NCI-H146 (cell line): ENCODE data around the gene TOP3A.

Experiments
- DNase-seq: peaks from one replicate; lab custom pipeline; 2025; lab: John Stamatoyannopoulos, UW

The TOP3A gene

GRCh38 chr17:18253947-18254821 lies 60.6 kb downstream of the TOP3A start:
- no peak for DNase-seq

- DNase-seq, result no peak
Measured at GRCh38 chr17:18253187-18253884, 61.5 kb downstream of the TOP3A start.

GRCh38 chr17:18252160-18252559 lies 62.6 kb downstream of the TOP3A start:
- no peak for DNase-seq

- no peak for DNase-seq
Measured at GRCh38 chr17:18251204-18251603, 63.6 kb downstream of the TOP3A start.

GRCh38 chr17:18250708-18251107 lies 64.1 kb downstream of the TOP3A start:
- no peak for DNase-seq

- peak; percentile 57 for DNase-seq
Measured at GRCh38 chr17:18250259-18250658, 64.5 kb downstream of the TOP3A start.

GRCh38 chr17:18248811-18249210 lies 66.0 kb downstream of the TOP3A start:
- DNase-seq, result no peak

- DNase-seq, result peak; percentile 60
Measured at GRCh38 chr17:18248300-18248731, 66.5 kb downstream of the TOP3A start.

- no peak for DNase-seq
Measured at GRCh38 chr17:18247613-18248001, 67.2 kb downstream of the TOP3A start.

- DNase-seq, result peak; percentile 51
Measured at GRCh38 chr17:18246880-18247612, 67.7 kb downstream of the TOP3A start.

GRCh38 chr17:18246109-18246725 lies 68.6 kb downstream of the TOP3A start:
- no peak for DNase-seq

- no peak for DNase-seq
Measured at GRCh38 chr17:18245038-18245776, 69.6 kb downstream of the TOP3A start.

GRCh38 chr17:18241229-18241871 lies 73.4 kb downstream of the TOP3A start:
- DNase-seq, result no peak

GRCh38 chr17:18240449-18240848 lies 74.3 kb downstream of the TOP3A start:
- no peak for DNase-seq

GRCh38 chr17:18238299-18238698 lies 76.5 kb downstream of the TOP3A start:
- no peak for DNase-seq

GRCh38 chr17:18237461-18237860 lies 77.3 kb downstream of the TOP3A start:
- no peak for DNase-seq

- no peak for DNase-seq
Measured at GRCh38 chr17:18236494-18236893, 78.3 kb downstream of the TOP3A start.

GRCh38 chr17:18235743-18236256 lies 79.0 kb downstream of the TOP3A start:
- DNase-seq, result no peak

GRCh38 chr17:18234853-18235380 lies 79.9 kb downstream of the TOP3A start:
- DNase-seq, result no peak

GRCh38 chr17:18233803-18234518 lies 80.8 kb downstream of the TOP3A start:
- DNase-seq, result no peak
